Right lung (tissue), 5 donors: ENCODE measurements around the gene ZDHHC8. TPM values are rescaled to one million over a fixed set of nuclear protein-coding genes. Genes with fewer than 3 reads are reported as not detected.

Experiments
- DNase-seq, 2 donors: peaks; one replicate each; pipeline ENCODE4 v3.0.0-alpha.2; 2013
- polyA plus RNA-seq, 5 donors: library from polyadenylated mRNA; unstranded; fragments of 120-200 nt; gene quantifications; one replicate each; pipeline versions ENCODE4 v1.2.1 to v1.2.3, GENCODE V29; 2013; ENCODE audit warnings: inconsistent platforms in 1 of 5, low replicate concordance in 1 of 5; ENCODE audit not compliant: insufficient read length in 5 of 5, insufficient read depth in 1 of 5

ZDHHC8 gene
- polyA plus RNA-seq, 5 donors = 27.5 to 61.1 (median 46.6) TPM

DNA sequence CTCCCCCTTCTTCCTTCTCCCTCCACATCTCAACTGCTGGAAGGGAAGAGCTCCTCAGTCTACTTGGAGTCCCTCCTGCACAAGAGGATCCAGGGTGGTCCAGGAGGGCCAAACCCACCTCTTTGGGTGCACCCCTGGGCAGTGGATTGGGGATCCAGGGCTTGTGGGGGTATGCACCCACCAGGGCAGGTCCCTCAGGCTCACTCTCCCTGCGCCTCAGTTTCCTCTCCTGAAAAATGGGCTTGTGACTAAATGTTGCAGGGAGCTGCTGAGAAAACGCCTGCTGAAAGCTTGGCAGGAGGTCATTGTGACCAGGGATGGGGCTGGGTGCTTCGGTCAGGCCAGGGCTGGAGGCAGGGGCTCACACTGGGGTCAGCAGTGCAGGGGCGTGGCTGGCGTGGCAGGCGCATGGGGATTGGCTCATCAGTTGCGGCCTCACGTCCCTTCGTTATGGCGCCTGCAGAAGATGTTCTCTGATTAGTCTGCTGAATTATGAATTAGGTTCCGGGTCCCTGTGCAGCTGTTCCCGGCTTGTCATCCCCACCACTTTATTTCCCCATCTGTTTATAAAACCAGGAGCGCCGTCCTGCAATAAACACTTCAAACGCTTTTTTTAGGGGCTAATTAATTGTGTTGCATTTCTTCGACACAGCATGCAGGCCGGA lies 44.9 kb downstream of the ZDHHC8 start:
- DNase-seq = no peak

DNA sequence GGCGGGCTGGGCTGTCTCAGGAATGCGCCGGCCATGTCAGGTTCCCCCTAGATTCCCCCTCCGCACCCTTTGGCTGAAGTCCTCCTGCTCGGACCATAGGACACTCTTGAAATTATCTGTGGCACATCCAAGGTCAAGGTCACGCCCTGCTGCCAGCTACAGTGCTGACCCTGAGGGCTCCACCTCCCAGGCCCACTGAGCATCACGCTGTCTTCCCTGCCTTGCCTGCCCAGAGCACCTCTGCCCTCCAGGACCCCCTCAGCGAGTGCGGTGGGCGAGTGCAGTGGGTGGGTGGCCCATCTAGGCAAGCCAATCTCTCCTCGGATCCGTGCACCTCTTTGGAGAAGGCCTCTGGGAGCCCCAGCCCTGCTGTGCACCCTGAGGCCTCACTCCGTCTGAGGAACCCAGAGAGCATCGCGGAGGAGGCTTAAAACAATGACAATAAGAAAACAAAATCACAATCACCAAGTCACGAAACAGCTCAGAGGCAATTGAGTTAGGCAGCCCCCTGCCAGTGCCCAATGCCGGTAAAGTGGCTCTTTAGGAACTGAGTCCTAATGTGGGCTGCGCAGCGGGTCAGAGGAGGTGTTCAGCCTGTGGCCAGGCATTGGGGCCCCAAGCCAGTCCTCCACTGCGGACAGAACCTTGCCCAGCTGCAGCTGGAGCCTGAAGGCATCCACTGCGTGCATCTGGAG lies 45.8 kb downstream of the ZDHHC8 start:
- DNase-seq = no peak

DNA sequence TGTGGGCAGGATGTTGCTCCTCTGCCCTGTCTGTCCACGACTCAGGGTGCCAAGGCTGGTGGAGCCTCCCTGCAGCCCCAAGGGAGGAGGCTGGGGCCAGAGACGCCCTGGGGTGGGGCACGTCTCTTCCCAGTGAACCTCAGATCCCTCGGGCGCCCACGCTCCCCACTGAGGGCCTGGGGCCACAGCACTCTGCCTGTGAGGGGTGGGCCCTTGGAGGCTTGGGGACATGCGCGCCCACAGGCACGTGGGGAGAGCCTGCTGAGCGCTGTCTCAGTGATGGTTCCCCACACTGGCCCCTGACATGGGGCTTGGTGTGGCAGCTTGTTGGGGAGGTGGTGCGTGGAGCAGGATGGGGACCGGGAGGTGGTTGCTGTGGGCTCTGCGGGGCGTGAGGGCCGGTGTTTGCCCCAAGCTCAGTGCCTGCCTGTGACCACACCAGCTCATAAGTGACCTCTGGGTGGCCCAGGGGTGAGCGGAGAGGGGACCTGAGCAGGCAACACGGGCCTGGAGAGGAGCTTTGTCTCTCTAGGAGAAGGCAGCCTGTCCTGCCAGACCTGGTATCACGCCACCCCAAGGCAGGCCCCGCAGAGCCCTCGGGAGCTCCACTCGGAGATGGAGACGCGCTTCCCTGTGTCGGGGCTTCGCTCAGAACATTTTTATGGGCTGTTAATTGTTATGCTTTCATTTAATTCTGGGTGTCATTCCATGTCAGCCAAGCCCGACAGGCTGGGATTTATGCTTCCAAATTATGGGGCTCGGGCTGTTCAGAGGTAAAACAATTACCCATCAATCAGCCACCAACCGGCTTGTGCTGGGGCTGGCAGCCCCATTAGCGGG lies 46.7 kb downstream of the ZDHHC8 start:
- no peak for DNase-seq

DNA sequence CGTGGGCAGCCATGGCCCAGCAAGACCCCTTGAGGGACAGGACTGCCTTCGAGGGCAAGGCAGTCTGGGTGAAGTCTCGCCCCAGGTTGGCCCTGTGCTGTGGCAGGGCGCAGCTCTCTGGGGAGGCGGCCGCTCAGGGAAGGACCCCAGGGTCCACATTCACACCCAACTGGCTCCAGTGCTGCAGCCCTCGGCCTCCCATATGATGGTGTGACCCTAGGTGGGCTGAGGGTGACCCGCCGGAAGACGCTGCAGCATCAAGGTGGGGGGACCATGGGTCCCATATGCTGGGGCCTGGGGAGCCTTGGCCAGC lies 47.3 kb downstream of the ZDHHC8 start:
- DNase-seq = no peak

DNA sequence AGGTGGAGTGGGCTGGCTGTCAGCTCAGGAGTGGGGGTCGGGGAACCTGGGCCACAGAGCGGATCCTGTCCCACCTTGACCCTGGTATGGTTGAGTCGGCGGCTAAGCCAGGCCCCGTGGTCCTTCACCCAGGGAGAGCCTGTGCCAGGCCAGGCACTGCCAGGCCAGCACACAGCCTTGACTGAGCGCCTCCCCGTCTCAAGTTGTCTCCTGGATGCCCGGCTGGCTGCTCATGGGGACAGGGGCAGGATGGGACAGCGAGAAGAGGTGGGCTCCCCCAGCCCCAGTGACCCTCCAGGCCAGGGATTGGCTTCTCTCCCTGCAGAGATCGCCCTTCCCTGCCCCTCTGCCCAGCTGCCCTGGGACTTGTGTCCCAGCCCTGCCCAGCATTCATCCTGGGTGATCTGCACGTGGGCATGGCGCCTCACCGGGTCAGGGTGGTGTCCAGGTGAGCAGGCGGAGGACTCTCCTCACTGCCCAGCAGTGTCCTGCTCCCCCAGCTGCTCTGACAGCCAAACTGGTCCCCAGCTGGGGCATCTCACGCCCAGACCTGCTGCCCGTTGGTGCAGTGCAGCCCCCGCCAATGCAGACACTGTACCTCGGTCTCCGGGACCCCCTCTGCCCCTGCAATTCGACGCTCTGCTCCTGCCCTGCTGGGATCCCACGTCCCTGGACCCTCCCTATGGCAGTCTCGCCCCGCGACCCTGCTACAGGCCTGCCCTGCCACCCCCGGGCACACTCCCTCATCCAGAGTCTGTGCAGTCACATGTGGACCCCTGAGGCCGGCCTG lies 48.0 kb downstream of the ZDHHC8 start:
- DNase-seq = no peak

DNA sequence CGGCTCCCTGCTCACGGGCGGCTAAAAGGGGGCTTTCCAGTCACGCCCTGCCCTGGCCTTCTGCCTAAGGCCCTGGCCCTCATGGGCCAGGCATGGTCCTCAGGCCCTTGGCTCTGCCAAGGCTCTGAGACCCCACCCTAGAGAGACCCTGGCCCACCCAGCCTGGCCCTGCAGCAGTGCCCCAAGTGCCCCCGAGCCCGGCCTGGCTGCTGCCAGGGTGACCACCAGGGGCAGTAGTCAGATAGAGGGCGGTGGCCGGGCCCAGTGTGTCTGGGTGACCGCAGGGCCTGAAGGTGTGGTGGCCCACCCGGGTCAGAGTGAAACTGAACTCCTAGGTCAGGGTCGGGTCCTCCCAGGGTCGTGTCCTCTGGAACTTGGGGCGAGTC lies 48.6 kb downstream of the ZDHHC8 start:
- DNase-seq = no peak

DNA sequence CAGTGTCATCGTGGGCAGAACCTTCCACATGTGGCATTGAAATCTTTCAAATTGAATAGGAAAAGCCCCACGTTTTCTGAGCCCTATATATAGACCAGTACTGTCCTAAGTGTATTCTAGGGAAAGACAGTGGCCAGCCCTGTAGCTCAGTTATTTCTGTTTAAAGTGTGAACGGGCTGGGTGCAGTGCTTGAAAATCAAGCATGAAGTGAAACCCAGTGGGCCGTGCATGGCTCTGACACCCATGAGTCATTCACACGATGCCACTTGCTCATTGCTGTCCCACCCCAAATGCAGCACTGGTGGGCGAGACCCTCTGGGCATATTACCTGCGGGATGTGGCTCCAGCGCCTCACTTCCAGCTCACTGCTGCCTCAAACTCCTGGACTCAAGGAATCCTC lies 49.0 kb downstream of the ZDHHC8 start:
- no peak for DNase-seq

DNA sequence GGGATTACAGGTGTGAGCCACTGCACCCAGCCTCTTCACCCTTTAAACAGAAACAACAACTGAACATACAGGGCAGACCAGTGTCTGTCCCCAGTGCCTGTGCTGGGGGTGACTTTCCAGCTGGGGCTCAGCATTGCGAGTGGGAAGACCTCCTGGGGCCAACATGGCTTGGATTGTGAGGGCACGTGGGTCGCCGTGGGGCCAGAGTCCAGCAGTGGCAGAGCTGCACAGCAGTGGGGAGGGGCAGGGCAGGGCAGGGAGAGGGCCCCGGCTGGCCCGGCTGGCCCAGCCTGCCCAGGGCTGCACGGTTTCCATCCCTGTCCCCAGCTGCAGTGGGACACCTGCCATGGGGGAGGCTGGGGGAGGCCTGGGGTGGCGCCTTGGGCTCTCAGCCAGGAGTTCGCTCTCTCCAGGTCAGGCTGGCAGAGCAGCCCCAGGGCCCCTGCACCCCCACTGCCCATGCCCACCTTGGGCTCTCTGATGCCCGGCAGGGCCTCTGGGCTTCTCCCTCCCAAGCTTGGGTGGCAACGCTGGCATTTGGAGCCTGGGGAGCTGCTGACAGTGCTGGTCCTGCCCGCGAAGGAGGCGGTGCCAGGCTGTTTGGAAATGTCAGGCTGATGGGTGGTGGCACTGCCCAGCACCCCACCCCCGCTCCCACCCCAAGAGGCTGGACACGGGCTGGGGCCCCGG lies 49.7 kb downstream of the ZDHHC8 start:
- no peak for DNase-seq

DNA sequence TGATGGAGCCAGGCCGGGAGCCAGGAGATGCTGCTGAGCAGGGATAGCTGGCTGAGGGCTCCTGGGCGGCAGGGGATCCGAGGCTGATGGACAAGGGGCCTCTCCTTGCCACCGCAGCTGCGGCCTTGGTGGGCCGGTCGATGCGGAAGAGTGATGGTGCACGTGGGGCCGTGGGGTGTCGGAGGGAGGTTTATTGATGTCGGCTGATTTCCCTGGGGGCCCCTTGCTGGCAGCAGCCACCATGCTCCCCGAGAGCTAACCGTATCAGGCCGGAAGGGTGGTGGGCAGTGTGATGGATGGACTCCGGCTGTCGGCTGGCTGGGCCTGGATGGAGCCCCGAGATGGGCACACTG lies 50.3 kb downstream of the ZDHHC8 start:
- DNase-seq = no peak

DNA sequence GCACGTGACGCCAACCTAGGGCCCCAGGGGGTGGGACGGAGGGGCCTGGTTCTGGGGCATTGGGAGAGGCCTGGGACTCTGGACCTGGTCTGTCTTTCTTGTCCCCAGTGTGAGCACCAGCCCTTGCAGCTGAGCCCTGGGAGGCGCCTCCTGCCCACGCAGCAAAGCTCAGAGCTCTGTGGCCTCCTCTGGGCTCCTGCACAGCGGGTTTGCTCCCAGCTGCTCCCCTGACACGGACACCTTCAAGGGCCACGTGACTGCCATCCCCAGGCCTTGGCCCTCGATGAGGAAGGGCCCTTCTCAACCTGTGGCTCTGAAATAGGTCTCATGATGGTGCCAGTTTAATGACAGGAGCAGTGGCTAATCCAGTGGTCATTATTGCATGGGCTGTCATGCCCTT lies 50.8 kb downstream of the ZDHHC8 start:
- DNase-seq = no peak

DNA sequence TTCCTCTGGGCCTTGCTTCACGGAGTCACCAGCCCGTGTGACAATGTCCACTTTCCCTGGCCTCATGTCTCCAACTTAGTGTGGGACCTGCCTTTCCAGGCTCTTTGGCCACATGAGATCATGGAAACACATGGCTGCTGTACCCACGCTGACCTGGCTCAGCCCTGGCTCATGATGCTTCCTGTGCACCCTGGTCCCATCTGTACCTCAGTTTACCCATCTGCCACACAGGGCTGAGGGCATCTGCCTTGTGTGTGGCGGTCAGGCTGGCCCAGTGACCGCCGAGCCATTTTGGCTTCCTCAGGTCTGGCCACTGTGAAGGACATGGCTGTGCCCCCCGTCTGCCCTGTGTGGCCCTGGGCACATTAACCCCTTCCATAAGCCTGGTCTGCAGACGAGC lies 51.5 kb downstream of the ZDHHC8 start:
- no peak for DNase-seq

DNA sequence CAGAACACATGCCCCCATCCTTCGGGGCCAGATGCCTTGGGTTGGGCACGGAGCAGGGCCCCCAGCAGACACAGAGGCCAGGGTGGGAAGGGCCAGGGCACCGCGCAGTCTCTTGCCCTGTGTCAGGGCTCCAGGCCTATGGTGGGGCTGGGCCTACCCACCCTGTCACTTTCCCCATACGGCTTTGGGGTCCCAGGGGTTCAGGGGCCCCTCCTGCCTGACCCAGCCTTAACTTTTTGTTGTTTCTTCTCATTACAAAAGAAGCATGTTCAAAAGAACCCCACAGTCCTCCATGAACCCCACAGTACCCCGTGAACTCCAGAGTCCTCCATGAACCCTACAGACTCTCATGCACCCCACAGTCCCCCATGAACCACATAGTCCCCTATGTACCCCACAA lies 52.2 kb downstream of the ZDHHC8 start:
- no peak for DNase-seq

DNA sequence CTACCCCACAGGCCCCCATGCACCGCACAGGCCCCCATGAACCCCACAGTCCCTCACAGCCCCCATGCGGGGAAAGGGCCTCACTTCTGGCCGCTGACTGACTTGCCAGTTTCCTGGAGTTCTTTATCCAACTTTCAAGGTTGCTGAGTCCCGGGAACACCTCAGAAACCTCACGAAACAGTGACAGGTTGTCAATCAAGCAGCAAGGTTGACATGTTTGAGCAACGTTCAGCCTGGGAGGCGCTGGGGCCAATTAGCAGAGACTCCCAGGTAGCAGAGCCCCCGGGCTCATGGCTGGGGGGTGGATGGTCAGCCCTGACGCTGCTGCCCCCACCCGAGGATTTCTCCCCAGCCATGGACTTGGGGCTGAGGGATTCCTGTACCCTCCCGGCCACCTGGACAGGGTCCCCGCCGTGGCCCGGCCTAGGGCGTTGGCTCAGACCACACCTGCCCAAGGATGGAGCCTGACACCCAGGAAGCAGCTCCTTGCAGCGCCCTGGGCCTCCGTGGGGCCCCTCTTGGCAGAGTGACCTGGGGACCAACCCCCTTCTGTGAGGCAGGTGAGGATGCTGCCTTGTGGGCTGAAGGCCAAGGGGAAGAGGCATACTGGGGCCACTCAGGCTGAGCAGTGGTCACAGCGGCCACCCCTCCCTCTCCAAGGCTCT lies 53.0 kb downstream of the ZDHHC8 start:
- no peak for DNase-seq

DNA sequence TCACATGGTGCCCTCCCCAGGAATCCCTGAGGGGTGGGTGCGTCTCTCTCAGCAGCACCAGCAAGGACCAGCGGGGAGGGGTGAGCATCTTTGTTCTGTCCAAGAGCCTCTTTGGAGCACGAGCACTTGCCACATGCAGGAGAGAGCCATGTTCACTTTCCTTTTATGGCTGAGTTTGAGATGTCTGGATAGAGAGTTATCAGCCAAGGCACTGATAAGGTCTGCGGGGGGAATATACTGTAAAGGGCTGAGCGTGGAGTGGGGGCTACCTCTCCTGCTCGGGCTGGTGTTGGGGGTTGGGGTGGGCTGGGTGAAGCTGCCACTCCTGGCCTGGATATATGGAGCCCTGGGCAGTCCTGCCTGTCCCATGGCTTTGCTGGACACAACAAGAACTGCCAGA lies 54.1 kb downstream of the ZDHHC8 start:
- DNase-seq = no peak

DNA sequence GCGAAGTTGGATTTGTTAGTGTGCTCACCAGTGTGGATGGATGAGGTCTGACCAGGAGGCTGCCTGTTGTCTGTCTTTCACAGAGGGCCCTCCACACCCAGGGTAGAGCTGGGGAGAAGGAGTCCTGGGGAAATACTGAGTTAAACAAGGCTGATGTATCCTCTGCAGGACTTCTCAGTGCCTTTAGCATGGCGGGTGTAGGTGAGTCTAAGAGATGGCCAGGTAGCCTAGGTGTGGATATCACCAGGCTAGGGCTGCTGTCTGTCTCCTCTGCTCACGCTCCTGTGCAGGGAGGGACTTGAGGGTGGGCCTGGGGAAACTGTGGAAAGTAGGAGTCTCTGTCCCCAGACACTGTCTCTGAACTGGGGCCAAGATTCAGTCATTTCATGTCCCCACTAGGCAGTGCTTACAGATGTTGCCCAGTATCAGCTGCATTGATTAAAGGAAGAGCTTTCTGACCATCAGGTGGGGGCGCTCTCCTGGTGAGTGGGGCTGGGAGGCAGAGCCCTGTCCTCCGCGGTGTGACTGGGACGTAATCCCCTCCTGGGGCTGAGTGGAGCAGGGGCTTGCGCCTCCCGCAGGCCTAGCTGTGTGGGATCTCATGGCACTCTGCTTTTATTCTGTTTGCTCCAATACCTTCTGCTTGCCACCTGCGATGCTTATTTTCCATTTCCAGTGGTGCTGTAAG lies 54.7 kb downstream of the ZDHHC8 start:
- no peak for DNase-seq

DNA sequence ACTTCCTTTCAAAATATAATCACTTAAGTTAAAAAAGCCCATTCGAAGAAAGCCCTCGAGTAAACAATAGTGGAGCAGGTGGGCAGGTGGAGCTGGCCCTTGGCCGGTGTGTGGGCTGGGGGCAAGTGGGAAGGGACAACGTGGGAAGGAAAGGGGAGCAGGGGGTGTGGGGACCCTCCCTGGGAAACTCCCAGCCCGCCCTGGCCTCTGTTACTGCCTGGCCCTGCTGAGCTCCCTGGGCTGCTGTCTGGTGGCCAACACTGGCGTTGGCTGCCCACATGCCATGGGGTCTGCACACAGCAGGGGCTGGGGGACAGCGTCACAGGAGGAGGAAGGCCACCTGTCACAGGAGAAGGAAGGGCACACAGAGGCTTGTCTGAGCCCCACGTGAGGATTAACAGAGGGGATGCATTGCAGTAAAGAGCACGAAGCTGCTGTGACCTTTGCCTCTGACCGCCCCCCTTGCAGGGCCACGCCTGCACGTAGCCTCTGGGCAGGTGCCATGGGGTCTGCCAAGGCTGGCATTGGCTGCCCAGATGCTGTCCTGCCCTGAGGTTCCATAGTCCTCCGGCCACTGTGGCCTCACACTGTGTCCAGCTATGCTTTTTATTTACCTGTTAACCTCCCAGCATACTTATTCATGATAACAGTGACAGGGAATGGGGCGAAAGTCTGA lies 55.4 kb downstream of the ZDHHC8 start:
- DNase-seq = no peak

DNA sequence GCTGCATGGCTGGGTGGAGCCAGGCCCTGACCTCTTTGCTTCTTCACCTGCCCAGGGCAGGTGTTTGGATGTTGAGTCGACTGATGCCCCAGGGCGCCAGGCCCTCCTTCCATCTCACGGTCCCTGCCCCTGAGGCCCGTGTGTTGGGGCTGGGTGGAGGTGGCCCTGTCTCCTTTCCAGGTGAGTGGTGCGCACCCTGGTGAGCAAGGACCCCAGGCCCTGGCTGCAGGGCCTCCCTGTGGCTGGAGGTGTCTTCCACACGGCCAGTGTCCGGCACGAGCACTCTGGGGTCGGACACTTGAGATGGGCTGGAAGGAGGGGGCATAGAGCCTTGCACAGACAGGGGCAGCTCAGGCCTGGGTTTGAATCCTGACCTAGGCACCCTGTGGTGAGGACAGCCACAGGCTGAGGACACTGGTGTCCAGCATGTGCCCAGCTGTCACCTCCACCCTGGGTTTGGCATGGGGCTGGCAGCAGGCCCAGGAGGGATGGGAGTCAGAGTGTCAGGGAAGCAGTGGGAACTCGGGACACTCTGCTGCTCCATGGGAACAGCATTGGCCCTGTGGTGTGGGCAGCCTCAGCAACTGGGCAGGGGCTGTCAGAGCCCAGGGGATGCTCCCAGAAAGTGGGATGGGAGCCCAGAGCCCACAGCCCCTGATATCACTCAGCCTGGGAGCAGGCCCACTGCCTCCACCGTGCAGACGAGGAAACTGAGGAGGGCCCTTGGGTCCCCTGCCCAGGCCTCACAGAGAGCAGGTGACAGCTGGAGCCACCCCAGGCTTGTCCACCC lies 56.4 kb downstream of the ZDHHC8 start:
- no peak for DNase-seq

DNA sequence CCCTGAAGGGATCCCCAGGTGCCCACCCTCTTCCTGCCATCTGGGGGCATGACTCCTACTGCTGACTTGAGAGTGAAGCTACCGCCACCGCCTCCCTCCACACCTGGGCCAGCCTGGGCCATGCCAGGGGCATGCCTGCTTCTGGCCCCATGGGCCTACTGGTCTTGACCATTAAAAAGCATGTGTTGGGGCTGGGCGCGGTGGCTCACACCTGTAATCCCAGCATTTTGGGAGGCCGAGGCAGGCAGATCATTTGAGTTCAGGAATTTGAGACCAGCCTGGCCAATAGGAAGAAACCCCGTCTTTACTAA lies 56.9 kb downstream of the ZDHHC8 start:
- DNase-seq = no peak

DNA sequence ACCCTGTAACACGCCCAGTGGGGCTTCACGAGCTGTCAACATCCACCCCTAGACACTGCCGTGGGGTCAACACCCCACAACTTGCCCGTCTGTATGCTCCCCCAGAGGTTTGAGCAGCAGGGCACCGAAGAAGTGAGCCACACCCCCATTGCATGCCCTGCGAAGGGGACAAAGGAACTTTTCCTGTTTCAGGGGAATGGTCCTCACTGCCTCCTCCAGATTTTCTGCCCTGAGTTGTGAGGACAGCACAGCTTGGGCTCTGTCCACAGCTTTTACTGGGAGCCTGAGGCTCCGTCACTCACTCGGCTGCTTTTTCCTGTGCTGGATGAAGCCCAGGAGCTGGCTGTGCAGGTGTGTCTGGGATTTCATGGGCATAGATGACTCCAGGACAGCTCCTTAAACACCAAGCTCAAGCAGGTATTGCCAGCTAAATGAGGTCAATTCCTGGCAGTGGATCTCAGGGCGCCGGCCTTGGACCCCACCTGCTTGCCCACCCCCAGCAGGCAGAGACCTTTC lies 59.5 kb downstream of the ZDHHC8 start:
- no peak for DNase-seq
